Measurements from ENCODE around the gene ACSF3. TPM values are rescaled to one million over a fixed set of nuclear protein-coding genes. Genes with fewer than 3 reads are reported as not detected.

ACSF3 gene
- total and polyA plus RNA-seq, 4 experiments from 2014 or later, result 30.4 to 71.2 (median 50.0) TPM

DNA sequence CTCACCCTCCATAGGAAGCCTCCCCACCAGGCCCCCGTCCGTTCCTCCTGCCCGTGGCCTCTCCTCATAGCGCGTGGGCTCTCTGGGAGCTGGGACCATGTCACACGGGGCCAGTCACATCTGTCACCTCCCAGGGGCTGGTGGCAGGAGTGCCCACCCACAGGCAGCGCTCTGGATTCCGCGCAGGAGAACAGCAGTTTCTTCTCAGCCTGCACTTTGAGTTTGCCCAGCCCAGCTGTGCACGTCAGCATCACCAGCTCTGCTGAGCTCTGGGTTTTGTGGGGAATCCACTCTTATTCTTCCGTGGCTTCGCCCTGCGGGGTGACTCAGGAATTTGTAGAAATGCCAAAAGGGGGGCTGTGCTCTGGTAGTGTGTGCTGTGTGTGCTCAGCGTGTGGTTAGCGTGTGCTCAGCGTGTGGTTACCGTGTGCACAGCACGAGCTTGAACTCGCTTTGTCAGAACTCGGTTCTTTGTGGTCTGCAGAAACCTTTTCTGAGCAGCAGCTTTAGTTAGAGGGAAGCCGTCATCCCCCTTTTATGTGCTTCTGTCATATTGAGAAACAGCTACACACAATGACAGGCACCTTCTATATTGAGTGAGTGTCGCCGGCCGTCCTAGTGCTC lies 3.2 kb downstream of the ACSF3 start:
- Mint-ChIP-seq H3K9me3 (no peaks in the 10 kb centered on the region), H3K36me3 (peaks cover 20 to 30% of the 10 kb centered on the region in 2 donors), H3K4me1 (peaks cover 48 to 88% (median 57%) of the 10 kb centered on the region in 4 donors), H3K27ac (peak overlapping the region; percentile 90 to 99 (median 98)), H3K27me3 (no peaks in the 10 kb centered on the region), H3K4me3 (peak overlapping the region; percentile 67 to 98 (median 90))
- Histone ChIP-seq H3K27ac (ENCODE audit: low read depth, low read length) (peak overlapping the region; percentile 52), H3K4me3 (ENCODE audit: low read length in 2 of 2) (no peak overlapping the region), H3K36me3 (ENCODE audit: insufficient read depth, low read length) (peaks cover 16% of the 10 kb centered on the region), H3K4me1 (ENCODE audit: insufficient read depth, low read length) (peaks cover 65% of the 10 kb centered on the region), H3K27me3 (ENCODE audit: insufficient read depth, low read length) (no peaks in the 10 kb centered on the region), H3K9me3 (ENCODE audit: control insufficient read depth in 1 of 2, low read length in 2 of 2) (no peaks in the 10 kb centered on the region)
- ChIA-PET CTCF (ENCODE audit: partially characterized antibody) (interaction anchor here (1.0 kb wide), 1 partner anchor 154 kb away, joined by 3 read pairs; no protein-coding TSS in a partner anchor), POLR2A (ENCODE audit: partially characterized antibody) (interaction anchor here (0.7 to 8.5 kb wide), 9 partner anchors 12 to 395 kb away, joined by 3 to 107 read pairs (median 3); partner anchors contain the start of gene CDH15)
- intact Hi-C loops (cut with micrococcal nuclease), result no loop called here
- DNase-seq, result peak; percentile 63 to 81 (median 72)

DNA sequence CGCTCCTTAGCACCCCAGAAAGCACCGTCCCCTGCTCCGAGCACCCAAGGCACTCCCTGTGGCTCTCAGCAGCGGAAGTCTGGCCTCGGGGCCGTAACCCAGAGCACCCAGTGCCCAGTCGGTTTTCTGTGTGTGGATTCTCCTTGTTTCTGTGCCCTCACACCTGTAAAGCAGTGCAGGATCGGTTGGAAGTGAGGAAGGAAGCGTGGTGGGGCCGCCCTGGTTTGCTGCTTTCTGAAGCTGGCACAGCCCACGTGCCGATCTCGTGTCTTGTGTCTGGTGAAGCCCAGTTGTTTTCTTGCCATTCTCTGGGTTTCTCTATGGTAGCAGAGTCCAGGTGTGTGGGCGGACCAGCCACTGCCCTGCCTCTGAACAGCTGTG lies 3.7 kb downstream of the ACSF3 start:
- ChIA-PET POLR2A (ENCODE audit: partially characterized antibody) (interaction anchor here (0.7 to 8.5 kb wide), 11 partner anchors 8 to 396 kb away, joined by 3 to 107 read pairs (median 3); partner anchors contain the start of gene CDH15), CTCF (ENCODE audit: partially characterized antibody) (interaction anchor here (1.0 kb wide), 1 partner anchor 155 kb away, joined by 3 read pairs; no protein-coding TSS in a partner anchor)
- Histone ChIP-seq H3K36me3 (ENCODE audit: insufficient read depth, low read length) (peaks cover 21% of the 10 kb centered on the region), H3K27me3 (ENCODE audit: insufficient read depth, low read length) (no peaks in the 10 kb centered on the region), H3K4me1 (ENCODE audit: insufficient read depth, low read length) (peaks cover 65% of the 10 kb centered on the region), H3K4me3 (ENCODE audit: low read length in 2 of 2) (no peak overlapping the region), H3K9me3 (ENCODE audit: control insufficient read depth in 1 of 2, low read length in 2 of 2) (no peaks in the 10 kb centered on the region), H3K27ac (ENCODE audit: low read depth, low read length) (peak overlapping the region; percentile 52)
- DNase-seq, result no peak
- Mint-ChIP-seq H3K36me3 (peaks cover 20 to 30% of the 10 kb centered on the region in 2 donors), H3K27me3 (no peaks in the 10 kb centered on the region), H3K9me3 (no peaks in the 10 kb centered on the region), H3K27ac (peak overlapping the region; percentile 90 to 99 (median 98)), H3K4me1 (peaks cover 46 to 87% (median 55%) of the 10 kb centered on the region in 4 donors), H3K4me3 (peak overlapping the region; percentile 67 to 98 (median 90))
- intact Hi-C loops (cut with micrococcal nuclease), result no loop called here

- Histone ChIP-seq H3K36me3 (ENCODE audit: insufficient read depth, low read length) (peaks cover 36% of the 10 kb centered on the region), H3K27me3 (ENCODE audit: insufficient read depth, low read length) (no peaks in the 10 kb centered on the region), H3K27ac (ENCODE audit: low read depth, low read length) (peak overlapping the region; percentile 52), H3K9me3 (ENCODE audit: control insufficient read depth in 1 of 2, low read length in 2 of 2) (no peaks in the 10 kb centered on the region), H3K4me1 (ENCODE audit: insufficient read depth, low read length) (peaks cover 60% of the 10 kb centered on the region), H3K4me3 (ENCODE audit: low read length in 2 of 2) (no peak overlapping the region)
- intact Hi-C loops (cut with micrococcal nuclease), result no loop called here
- Mint-ChIP-seq H3K27ac (peak overlapping the region; percentile 90 to 99 (median 96)), H3K9me3 (no peaks in the 10 kb centered on the region), H3K4me1 (peaks cover 48 to 90% (median 57%) of the 10 kb centered on the region in 4 donors), H3K27me3 (no peaks in the 10 kb centered on the region), H3K4me3 (peak overlapping the region in 7 of 8 donors; percentile 50 to 98 (median 85)), H3K36me3 (peaks cover 29 to 43% of the 10 kb centered on the region in 2 donors)
- CTCF ChIA-PET (ENCODE audit: partially characterized antibody), result no interaction called here
- POLR2A ChIA-PET (ENCODE audit: partially characterized antibody), result interaction anchor here (1.3 to 8.5 kb wide), 4 partner anchors 9 to 24 kb away, joined by 3 to 107 read pairs (median 4); no protein-coding TSS in a partner anchor
- no peak for DNase-seq
Measured at GRCh38 chr16:89098767-89099430, 5.2 kb downstream of the ACSF3 start.

- H3K4me3 Mint-ChIP-seq, result peak overlapping the region in 1 of 8 donors; percentile 36
- ChIA-PET CTCF (ENCODE audit: partially characterized antibody) (no interaction called here), POLR2A (ENCODE audit: partially characterized antibody) (interaction anchor here (0.9 to 8.5 kb wide), 2 partner anchors 14 to 99 kb away, joined by 3 to 107 read pairs; no protein-coding TSS in a partner anchor)
- intact Hi-C loops (cut with micrococcal nuclease), result no loop called here
- no peaks in the 10 kb centered on the region for H3K27me3 ChIP-seq (ENCODE audit: insufficient read depth, low read length)
- H3K27ac Mint-ChIP-seq, result peak overlapping the region in 5 of 7 donors; percentile 69 to 92 (median 81)
- H3K4me1 Mint-ChIP-seq, result peaks cover 42 to 81% (median 49%) of the 10 kb centered on the region in 4 donors
- no peak overlapping the region for H3K27ac ChIP-seq (ENCODE audit: low read depth, low read length)
- H3K9me3 Mint-ChIP-seq, result no peaks in the 10 kb centered on the region
- H3K4me3 ChIP-seq (ENCODE audit: low read length in 2 of 2), result no peak overlapping the region
- H3K4me1 ChIP-seq (ENCODE audit: insufficient read depth, low read length), result peaks cover 52% of the 10 kb centered on the region
- no peaks in the 10 kb centered on the region for H3K27me3 Mint-ChIP-seq
- peaks cover 46% of the 10 kb centered on the region for H3K36me3 ChIP-seq (ENCODE audit: insufficient read depth, low read length)
- no peaks in the 10 kb centered on the region for H3K9me3 ChIP-seq (ENCODE audit: control insufficient read depth in 1 of 2, low read length in 2 of 2)
- peak in 2 of 5 donors; percentile 19 to 46 for DNase-seq
- peaks cover 26 to 51% of the 10 kb centered on the region in 2 donors for H3K36me3 Mint-ChIP-seq
Measured at GRCh38 chr16:89099905-89100304, 6.3 kb downstream of the ACSF3 start.

GRCh38 chr16:89100601-89101302 lies 7.1 kb downstream of the ACSF3 start:
- ChIA-PET POLR2A (ENCODE audit: partially characterized antibody) (interaction anchor here (0.9 to 8.5 kb wide), 2 partner anchors 13 to 99 kb away, joined by 3 to 107 read pairs; no protein-coding TSS in a partner anchor), CTCF (ENCODE audit: partially characterized antibody) (no interaction called here)
- Histone ChIP-seq H3K36me3 (ENCODE audit: insufficient read depth, low read length) (peaks cover 48% of the 10 kb centered on the region), H3K27ac (ENCODE audit: low read depth, low read length) (no peak overlapping the region), H3K4me3 (ENCODE audit: low read length in 2 of 2) (no peak overlapping the region), H3K4me1 (ENCODE audit: insufficient read depth, low read length) (peaks cover 46% of the 10 kb centered on the region), H3K9me3 (ENCODE audit: control insufficient read depth in 1 of 2, low read length in 2 of 2) (no peaks in the 10 kb centered on the region), H3K27me3 (ENCODE audit: insufficient read depth, low read length) (no peaks in the 10 kb centered on the region)
- Mint-ChIP-seq H3K4me3 (peak overlapping the region in 1 of 8 donors; percentile 36), H3K36me3 (peaks cover 31 to 59% of the 10 kb centered on the region in 2 donors), H3K27ac (peak overlapping the region in 2 of 7 donors; percentile 55 to 87), H3K4me1 (peaks cover 35 to 73% (median 42%) of the 10 kb centered on the region in 4 donors), H3K27me3 (no peaks in the 10 kb centered on the region), H3K9me3 (no peaks in the 10 kb centered on the region)
- intact Hi-C loops (cut with micrococcal nuclease), result no loop called here
- no peak for DNase-seq

- H3K36me3 ChIP-seq (ENCODE audit: insufficient read depth, low read length), result peaks cover 51% of the 10 kb centered on the region
- POLR2A ChIA-PET (ENCODE audit: partially characterized antibody), result interaction anchor here (2.2 to 8.5 kb wide), 2 partner anchors 8 to 13 kb away, joined by 8 to 107 read pairs; partner anchors contain the start of gene ACSF3
- Mint-ChIP-seq H3K9me3 (no peaks in the 10 kb centered on the region), H3K27me3 (no peaks in the 10 kb centered on the region), H3K4me3 (peak overlapping the region in 2 of 8 donors; percentile 27 to 43), H3K4me1 (peaks cover 31 to 69% (median 34%) of the 10 kb centered on the region in 4 donors), H3K36me3 (peaks cover 31 to 60% of the 10 kb centered on the region in 2 donors), H3K27ac (peak overlapping the region in 5 of 7 donors; percentile 13 to 80 (median 31))
- intact Hi-C loops (cut with micrococcal nuclease), result no loop called here
- no peak overlapping the region for H3K27ac ChIP-seq (ENCODE audit: low read depth, low read length)
- H3K9me3 ChIP-seq (ENCODE audit: control insufficient read depth in 1 of 2, low read length in 2 of 2), result no peaks in the 10 kb centered on the region
- no peak overlapping the region for H3K4me3 ChIP-seq (ENCODE audit: low read length in 2 of 2)
- no peaks in the 10 kb centered on the region for H3K27me3 ChIP-seq (ENCODE audit: insufficient read depth, low read length)
- no peak for DNase-seq
- peaks cover 38% of the 10 kb centered on the region for H3K4me1 ChIP-seq (ENCODE audit: insufficient read depth, low read length)
- CTCF ChIA-PET (ENCODE audit: partially characterized antibody), result no interaction called here
Measured at GRCh38 chr16:89101303-89102040, 7.8 kb downstream of the ACSF3 start.

All from CD4-positive, alpha-beta memory T cell (primary cell).